SK-N-SH (cell line): ENCODE measurements around the gene GK.

Source experiments
- CHD2 ChIP-seq: fragments of 150-350 bp; IDR thresholded peaks from 2 replicates; pipeline ENCODE4 v1.6.1; 2018; ENCODE audit warnings: low read length; ENCODE audit not compliant: partially characterized antibody
- CTCF ChIP-seq: fragments of 200-600 bp; sonication (generic); IDR thresholded peaks from 2 replicates; pipeline ENCODE4 v1.6.1; 2017; ENCODE audit warnings: antibody characterized with exemption, mild to moderate bottlenecking, moderate library complexity
- EP300 ChIP-seq, 2 experiments: IDR thresholded peaks; 2 replicates each; pipeline versions ENCODE4 v1.4.0 to v1.6.1; 2012; ENCODE audit warnings: borderline replicate concordance in 1 of 2, low read depth in 1 of 2, low read length in 1 of 2
- EZH2phosphoT487 ChIP-seq: fragments of 200-600 bp; sonication (generic); IDR thresholded peaks from 2 replicates; pipeline ENCODE4 v1.6.1; 2017; ENCODE audit warnings: low read depth, mixed run types, mild to moderate bottlenecking, antibody characterized with exemption, moderate library complexity, borderline replicate concordance
- FOSL2 ChIP-seq: IDR thresholded peaks from 2 replicates; pipeline ENCODE4 v1.4.0; 2012; ENCODE audit warnings: low read depth, mild to moderate bottlenecking, moderate library complexity, borderline replicate concordance
- FOXJ3 ChIP-seq: sonication (generic); formaldehyde crosslinking; IDR thresholded peaks from 2 replicates; pipeline ENCODE4 v1.5.1; 2020; ENCODE audit warnings: mild to moderate bottlenecking, missing genetic modification reagents
- MAX ChIP-seq: IDR thresholded peaks from 2 replicates; pipeline ENCODE4 v1.4.0; 2012; ENCODE audit warnings: low read depth
- MXI1 ChIP-seq: IDR thresholded peaks from 2 replicates; pipeline ENCODE4 v1.6.1; 2012; ENCODE audit warnings: mild to moderate bottlenecking, low read depth, low read length, improper control_type of control experiment
- POLR2AphosphoS5 ChIP-seq: IDR thresholded peaks from 2 replicates; pipeline ENCODE4 v1.6.1; 2012; ENCODE audit warnings: low read depth, low read length
- RFX5 ChIP-seq: IDR thresholded peaks from 2 replicates; pipeline ENCODE4 v1.6.1; 2012; ENCODE audit warnings: mild to moderate bottlenecking, improper control_type of control experiment, low read length
- RXRA ChIP-seq: IDR thresholded peaks from 2 replicates; pipeline ENCODE4 v1.4.0; 2012; ENCODE audit warnings: low read depth, mild to moderate bottlenecking, borderline replicate concordance
- SIN3A ChIP-seq: IDR thresholded peaks from 2 replicates; pipeline ENCODE4 v1.6.1; 2012; ENCODE audit warnings: low read depth, mild to moderate bottlenecking, low read length, moderate library complexity, borderline replicate concordance
- YY1 ChIP-seq: IDR thresholded peaks from 2 replicates; pipeline ENCODE4 v1.4.0; 2012; ENCODE audit warnings: low read depth, mild to moderate bottlenecking

- TF ChIP-seq CTCF (peak; percentile 82), EP300 (IDR thresholded peaks at IDR 0.05; ENCODE audit: borderline replicate concordance in 1 of 2, low read depth in 1 of 2, low read length in 1 of 2) (no peak), EZH2phosphoT487 (no peak), MAX (no peak), RFX5 (no peak), SIN3A (no peak), RXRA (no peak), CHD2 (no peak), FOSL2 (no peak), FOXJ3 (CRISPR knock-in tag) (no peak), MXI1 (no peak), YY1 (no peak), POLR2AphosphoS5 (no peak)
Observed at GRCh38 chrX:30713061-30713525, 59.9 kb downstream of the GK start.
